ENCODE data around the gene KRT74. TPM values are rescaled to one million over a fixed set of nuclear protein-coding genes. Genes with fewer than 3 reads are reported as not detected.

Gene KRT74
- total and polyA plus RNA-seq, 9 of the 15 experiments (the other 6 are each of a cell fraction or from before 2014, with no cell fraction given) = not detected

DNA sequence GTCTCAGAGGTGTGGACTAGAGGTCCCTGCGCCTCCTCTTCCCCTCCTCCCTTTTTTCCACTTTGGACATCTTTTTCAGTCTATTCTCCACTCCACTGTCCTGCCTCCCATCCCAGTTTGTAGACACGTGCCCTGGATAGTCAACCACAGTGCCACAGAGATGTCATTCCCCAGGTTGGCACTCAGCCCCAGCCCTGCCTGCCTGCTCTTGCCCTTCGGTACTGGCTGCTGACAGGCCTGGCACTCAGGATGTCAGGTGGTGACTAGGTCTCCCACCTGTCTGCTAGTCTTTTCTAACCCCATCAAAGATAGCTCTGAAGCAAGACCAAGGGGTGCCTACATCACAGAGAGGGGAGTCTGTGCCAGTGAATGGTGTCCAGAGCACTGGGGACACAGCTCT lies 36.5 kb downstream of the KRT74 start:
- no peak for FAIRE-seq
- H3K27me3 ChIP-seq (ENCODE audit: control insufficient read depth in 2 of 2, insufficient read depth in 2 of 2, low read length in 2 of 2) = peaks cover 4 to 19% of the 10 kb centered on the region in 2 experiments; a peak in 3 of 5 replicates
- no peak overlapping the region for H3K4me3 ChIP-seq
- intact Hi-C loops (cut with micrococcal nuclease) (no loop called here), in situ Hi-C loops (cut with MboI) (no loop called here)
- ChIA-PET POLR2A (interaction anchor here (0.7 kb wide), 1 partner anchor 260 kb away, joined by 4 read pairs; no protein-coding TSS in a partner anchor), CTCF (ENCODE audit: low intra/inter-chr PET ratio) (no interaction called here)
- WGBS (ENCODE audit: insufficient coverage, low coverage, missing lambda C conversion rate) = 0% methylated on average over 2 of the region's 3 CpGs
- no peak overlapping the region for H2AFZ ChIP-seq (ENCODE audit: low read depth, low read length)
- DNase-seq (ENCODE audit: extremely low read depth in 1 of 4, low spot score in 3 of 4) = no peak
- no peaks in the 10 kb centered on the region for H3K36me3 ChIP-seq (ENCODE audit: control insufficient read depth, insufficient read depth, low read length)
- no peak for TF ChIP-seq C11orf30 (IDR thresholded peaks at IDR 0.05; ENCODE audit: low read depth)
- TF ChIP-seq, protein P1, sequence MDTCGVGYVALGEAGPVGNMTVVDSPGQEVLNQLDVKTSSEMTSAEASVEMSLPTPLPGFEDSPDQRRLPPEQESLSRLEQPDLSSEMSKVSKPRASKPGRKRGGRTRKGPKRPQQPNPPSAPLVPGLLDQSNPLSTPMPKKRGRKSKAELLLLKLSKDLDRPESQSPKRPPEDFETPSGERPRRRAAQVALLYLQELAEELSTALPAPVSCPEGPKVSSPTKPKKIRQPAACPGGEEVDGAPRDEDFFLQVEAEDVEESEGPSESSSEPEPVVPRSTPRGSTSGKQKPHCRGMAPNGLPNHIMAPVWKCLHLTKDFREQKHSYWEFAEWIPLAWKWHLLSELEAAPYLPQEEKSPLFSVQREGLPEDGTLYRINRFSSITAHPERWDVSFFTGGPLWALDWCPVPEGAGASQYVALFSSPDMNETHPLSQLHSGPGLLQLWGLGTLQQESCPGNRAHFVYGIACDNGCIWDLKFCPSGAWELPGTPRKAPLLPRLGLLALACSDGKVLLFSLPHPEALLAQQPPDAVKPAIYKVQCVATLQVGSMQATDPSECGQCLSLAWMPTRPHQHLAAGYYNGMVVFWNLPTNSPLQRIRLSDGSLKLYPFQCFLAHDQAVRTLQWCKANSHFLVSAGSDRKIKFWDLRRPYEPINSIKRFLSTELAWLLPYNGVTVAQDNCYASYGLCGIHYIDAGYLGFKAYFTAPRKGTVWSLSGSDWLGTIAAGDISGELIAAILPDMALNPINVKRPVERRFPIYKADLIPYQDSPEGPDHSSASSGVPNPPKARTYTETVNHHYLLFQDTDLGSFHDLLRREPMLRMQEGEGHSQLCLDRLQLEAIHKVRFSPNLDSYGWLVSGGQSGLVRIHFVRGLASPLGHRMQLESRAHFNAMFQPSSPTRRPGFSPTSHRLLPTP (IDR thresholded peaks at IDR 0.05; ENCODE audit: borderline replicate concordance, extremely low read depth, insufficient read length) = no peak
- no peak for TF ChIP-seq RBM15 (IDR thresholded peaks at IDR 0.05; ENCODE audit: insufficient read depth, low read length)
- TF ChIP-seq DDX20 (tag; IDR thresholded peaks at IDR 0.05; ENCODE audit: low read depth) = no peak
- TF ChIP-seq RBM17 (IDR thresholded peaks at IDR 0.05; ENCODE audit: borderline replicate concordance, low read depth, low read length) = no peak
- no peak for TF ChIP-seq HDAC8 (tag; IDR thresholded peaks at IDR 0.05)
- TF ChIP-seq, protein P2, sequence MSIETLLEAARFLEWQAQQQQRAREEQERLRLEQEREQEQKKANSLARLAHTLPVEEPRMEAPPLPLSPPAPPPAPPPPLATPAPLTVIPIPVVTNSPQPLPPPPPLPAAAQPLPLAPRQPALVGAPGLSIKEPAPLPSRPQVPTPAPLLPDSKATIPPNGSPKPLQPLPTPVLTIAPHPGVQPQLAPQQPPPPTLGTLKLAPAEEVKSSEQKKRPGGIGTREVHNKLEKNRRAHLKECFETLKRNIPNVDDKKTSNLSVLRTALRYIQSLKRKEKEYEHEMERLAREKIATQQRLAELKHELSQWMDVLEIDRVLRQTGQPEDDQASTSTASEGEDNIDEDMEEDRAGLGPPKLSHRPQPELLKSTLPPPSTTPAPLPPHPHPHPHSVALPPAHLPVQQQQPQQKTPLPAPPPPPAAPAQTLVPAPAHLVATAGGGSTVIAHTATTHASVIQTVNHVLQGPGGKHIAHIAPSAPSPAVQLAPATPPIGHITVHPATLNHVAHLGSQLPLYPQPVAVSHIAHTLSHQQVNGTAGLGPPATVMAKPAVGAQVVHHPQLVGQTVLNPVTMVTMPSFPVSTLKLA (conservative IDR thresholded peaks at IDR 0.05) = no peak
- no peak for TF ChIP-seq ZFP1 (CRISPR knock-in tag; IDR thresholded peaks at IDR 0.05)
- no peak for TF ChIP-seq ZKSCAN8 (CRISPR knock-in tag; IDR thresholded peaks at IDR 0.05)
- TF ChIP-seq ZBTB8A (IDR thresholded peaks at IDR 0.05; ENCODE audit: partially characterized antibody) = no peak
- TF ChIP-seq SLC30A9 (CRISPR knock-in tag; IDR thresholded peaks at IDR 0.05) = no peak
- no peak for TF ChIP-seq CREB3 (tag; conservative IDR thresholded peaks at IDR 0.05; ENCODE audit: low read depth)
- no peak for TF ChIP-seq ZNF232 (CRISPR knock-in tag; IDR thresholded peaks at IDR 0.05)
- no peak for TF ChIP-seq NR1H2 (CRISPR knock-in tag; IDR thresholded peaks at IDR 0.05)
- TF ChIP-seq SMAD1 (IDR thresholded peaks at IDR 0.05; ENCODE audit: low read depth, low read length, partially characterized antibody) = no peak
- H3K4me1 ChIP-seq (replicated peaks in 1 of 2; ENCODE audit: control insufficient read depth in 2 of 2, insufficient read depth in 2 of 2, low read length in 2 of 2) = no peaks in the 10 kb centered on the region
- H3K27ac ChIP-seq (ENCODE audit: extremely low read depth, low read depth, low read length) = no peak overlapping the region
- H3K4me2 ChIP-seq (ENCODE audit: insufficient read depth, low read length) = no peak overlapping the region
- BruUV-seq (replicated peaks) = no TSS peak
- no peaks in the 10 kb centered on the region for H3K9me1 ChIP-seq (ENCODE audit: control insufficient read depth, insufficient read depth, low read length)
- H3K9ac ChIP-seq (ENCODE audit: insufficient read depth in 1 of 2, low read depth in 2 of 2, low read length in 2 of 2) = no peak overlapping the region
- H3K79me2 ChIP-seq (ENCODE audit: control insufficient read depth, insufficient read depth, low read length) = no peaks in the 10 kb centered on the region
- no peaks in the 10 kb centered on the region for H3K9me3 ChIP-seq (replicated peaks; ENCODE audit: control insufficient read depth, insufficient read depth, low read depth, low read length)
- ATAC-seq = no peak
- H4K20me1 ChIP-seq (replicated peaks; ENCODE audit: control insufficient read depth, insufficient read depth, low read length) = no peaks in the 10 kb centered on the region; the same call in 1 of the 2 replicates
